ENCODE data around the gene DLL1.
A peak's percentile ranks its signal among the peaks of the same experiment; 100 is the strongest.

DLL1 gene

GRCh38 chr6:170250981-170251775, 39.7 kb downstream of the DLL1 start:
- WGBS (ENCODE audit: insufficient coverage), result 92% methylated on average over 21 of the region's 21 CpGs
- no peak overlapping the region for H3K27ac ChIP-seq (ENCODE audit: insufficient read depth in 1 of 2, low read depth in 1 of 2, low read length in 2 of 2, poor library complexity in 1 of 2, severe bottlenecking in 2 of 2)
- H3K4me3 ChIP-seq (ENCODE audit: control insufficient read depth in 1 of 7, extremely low read depth in 1 of 7, insufficient read depth in 4 of 7, low read depth in 2 of 7, low read length in 6 of 7), result no peak overlapping the region
- POLR2A ChIA-PET, result interaction anchor here (0.6 kb wide), 1 partner anchor 225 kb away, joined by 3 read pairs; no protein-coding TSS in a partner anchor
- no peaks in the 10 kb centered on the region for H3K36me3 ChIP-seq (ENCODE audit: control insufficient read depth in 4 of 4, insufficient read depth in 4 of 4, low read length in 3 of 4)
- peaks cover 0 to 10% (median 5%) of the 10 kb centered on the region in 5 experiments for H3K27me3 ChIP-seq (replicated peaks in 2 of 5; ENCODE audit: control insufficient read depth in 4 of 5, insufficient read depth in 5 of 5, low read length in 4 of 5)
- no peaks in the 10 kb centered on the region for H3K4me1 ChIP-seq (ENCODE audit: control extremely low read depth in 1 of 4, control insufficient read depth in 4 of 4, insufficient read depth in 4 of 4, low read length in 3 of 4)
- CTCF ChIA-PET, result interaction anchor here (1.2 to 1.8 kb wide), 3 partner anchors 12 to 19 kb away, joined by 3 to 6 read pairs (median 4); no protein-coding TSS in a partner anchor
- no peak for DNase-seq
- H3K9me3 ChIP-seq (ENCODE audit: control extremely low read depth in 1 of 5, control insufficient read depth in 4 of 5, insufficient read depth in 2 of 5, low read depth in 1 of 5, low read length in 4 of 5), result no peaks in the 10 kb centered on the region

- POLR2A ChIA-PET, result interaction anchor here (0.6 kb wide), 1 partner anchor 226 kb away, joined by 3 read pairs; no protein-coding TSS in a partner anchor
- WGBS (ENCODE audit: insufficient coverage), result 87% methylated on average over 10 of the region's 11 CpGs
- no peaks in the 10 kb centered on the region for H3K9me3 ChIP-seq (ENCODE audit: control extremely low read depth in 1 of 5, control insufficient read depth in 4 of 5, insufficient read depth in 2 of 5, low read depth in 1 of 5, low read length in 4 of 5)
- H3K4me1 ChIP-seq (ENCODE audit: control extremely low read depth in 1 of 4, control insufficient read depth in 4 of 4, insufficient read depth in 4 of 4, low read length in 3 of 4), result no peaks in the 10 kb centered on the region
- no peak overlapping the region for H3K4me3 ChIP-seq (ENCODE audit: control insufficient read depth in 1 of 7, extremely low read depth in 1 of 7, insufficient read depth in 4 of 7, low read depth in 2 of 7, low read length in 6 of 7)
- CTCF ChIA-PET, result no interaction called here
- H3K27ac ChIP-seq (ENCODE audit: insufficient read depth in 1 of 2, low read depth in 1 of 2, low read length in 2 of 2, poor library complexity in 1 of 2, severe bottlenecking in 2 of 2), result no peak overlapping the region
- no peaks in the 10 kb centered on the region for H3K36me3 ChIP-seq (ENCODE audit: control insufficient read depth in 4 of 4, insufficient read depth in 4 of 4, low read length in 3 of 4)
- peak in 2 of 3 donors; percentile 16 to 20 for DNase-seq
- peaks cover 0 to 13% (median 5%) of the 10 kb centered on the region in 5 experiments for H3K27me3 ChIP-seq (replicated peaks in 2 of 5; ENCODE audit: control insufficient read depth in 4 of 5, insufficient read depth in 5 of 5, low read length in 4 of 5)
These were observed 40.4 kb downstream of the DLL1 start for GRCh38 chr6:170250455-170250854.

- no peak for DNase-seq
- CTCF ChIA-PET, result no interaction called here
- whole genome bisulfite sequencing (ENCODE audit: insufficient coverage), result 97% methylated on average over 14 of the region's 15 CpGs
- no peak overlapping the region for H3K4me3 ChIP-seq (ENCODE audit: control insufficient read depth in 1 of 7, extremely low read depth in 1 of 7, insufficient read depth in 4 of 7, low read depth in 2 of 7, low read length in 6 of 7)
- POLR2A ChIA-PET, result interaction anchor here (0.5 kb wide), 1 partner anchor 200 kb away, joined by 5 read pairs; no protein-coding TSS in a partner anchor
- H3K9me3 ChIP-seq (ENCODE audit: control extremely low read depth in 1 of 5, control insufficient read depth in 4 of 5, insufficient read depth in 2 of 5, low read depth in 1 of 5, low read length in 4 of 5), result no peaks in the 10 kb centered on the region
- H3K4me1 ChIP-seq (ENCODE audit: control extremely low read depth in 1 of 4, control insufficient read depth in 4 of 4, insufficient read depth in 4 of 4, low read length in 3 of 4), result no peaks in the 10 kb centered on the region
- peaks cover 0 to 20% (median 5%) of the 10 kb centered on the region in 5 experiments for H3K27me3 ChIP-seq (replicated peaks in 2 of 5; ENCODE audit: control insufficient read depth in 4 of 5, insufficient read depth in 5 of 5, low read length in 4 of 5)
- no peak overlapping the region for H3K27ac ChIP-seq (ENCODE audit: insufficient read depth in 1 of 2, low read depth in 1 of 2, low read length in 2 of 2, poor library complexity in 1 of 2, severe bottlenecking in 2 of 2)
- no peaks in the 10 kb centered on the region for H3K36me3 ChIP-seq (ENCODE audit: control insufficient read depth in 4 of 4, insufficient read depth in 4 of 4, low read length in 3 of 4)
These were observed 41.1 kb downstream of the DLL1 start for GRCh38 chr6:170249817-170250216.

GRCh38 chr6:170248861-170249600, 41.8 kb downstream of the DLL1 start:
- Histone ChIP-seq H3K27me3 (replicated peaks in 2 of 5; ENCODE audit: control insufficient read depth in 4 of 5, insufficient read depth in 5 of 5, low read length in 4 of 5) (peaks cover 0 to 26% (median 5%) of the 10 kb centered on the region in 5 experiments), H3K4me3 (ENCODE audit: control insufficient read depth in 1 of 7, extremely low read depth in 1 of 7, insufficient read depth in 4 of 7, low read depth in 2 of 7, low read length in 6 of 7) (no peak overlapping the region), H3K36me3 (ENCODE audit: control insufficient read depth in 4 of 4, insufficient read depth in 4 of 4, low read length in 3 of 4) (no peaks in the 10 kb centered on the region), H3K9me3 (ENCODE audit: control extremely low read depth in 1 of 5, control insufficient read depth in 4 of 5, insufficient read depth in 2 of 5, low read depth in 1 of 5, low read length in 4 of 5) (no peaks in the 10 kb centered on the region), H3K27ac (ENCODE audit: insufficient read depth in 1 of 2, low read depth in 1 of 2, low read length in 2 of 2, poor library complexity in 1 of 2, severe bottlenecking in 2 of 2) (no peak overlapping the region), H3K4me1 (ENCODE audit: control extremely low read depth in 1 of 4, control insufficient read depth in 4 of 4, insufficient read depth in 4 of 4, low read length in 3 of 4) (no peaks in the 10 kb centered on the region)
- POLR2A ChIA-PET, result no interaction called here
- no peak for DNase-seq
- CTCF ChIA-PET, result no interaction called here
- WGBS (ENCODE audit: insufficient coverage), result 94% methylated on average over 18 of the region's 27 CpGs

- WGBS (ENCODE audit: insufficient coverage), result 86% methylated on average over 23 of the region's 34 CpGs
- POLR2A ChIA-PET, result no interaction called here
These were observed 42.6 kb downstream of the DLL1 start for GRCh38 chr6:170248111-170248805.

GRCh38 chr6:170247178-170247701, 43.6 kb downstream of the DLL1 start:
- H3K4me3 ChIP-seq (ENCODE audit: control insufficient read depth in 1 of 7, extremely low read depth in 1 of 7, insufficient read depth in 4 of 7, low read depth in 2 of 7, low read length in 6 of 7), result no peak overlapping the region
- H3K27ac ChIP-seq (ENCODE audit: insufficient read depth in 1 of 2, low read depth in 1 of 2, low read length in 2 of 2, poor library complexity in 1 of 2, severe bottlenecking in 2 of 2), result no peak overlapping the region
- peaks cover 0 to 26% (median 5%) of the 10 kb centered on the region in 5 experiments for H3K27me3 ChIP-seq (replicated peaks in 2 of 5; ENCODE audit: control insufficient read depth in 4 of 5, insufficient read depth in 5 of 5, low read length in 4 of 5)
- no peak for DNase-seq
- CTCF ChIA-PET, result no interaction called here
- no peaks in the 10 kb centered on the region for H3K4me1 ChIP-seq (ENCODE audit: control extremely low read depth in 1 of 4, control insufficient read depth in 4 of 4, insufficient read depth in 4 of 4, low read length in 3 of 4)
- no peaks in the 10 kb centered on the region for H3K9me3 ChIP-seq (ENCODE audit: control extremely low read depth in 1 of 5, control insufficient read depth in 4 of 5, insufficient read depth in 2 of 5, low read depth in 1 of 5, low read length in 4 of 5)
- WGBS (ENCODE audit: insufficient coverage), result 86% methylated on average over 17 of the region's 22 CpGs
- no peaks in the 10 kb centered on the region for H3K36me3 ChIP-seq (ENCODE audit: control insufficient read depth in 4 of 4, insufficient read depth in 4 of 4, low read length in 3 of 4)
- POLR2A ChIA-PET, result no interaction called here

More at GRCh38 chr6:170248111-170248805, 42.6 kb downstream of the DLL1 start:
- Histone ChIP-seq H3K27me3 (replicated peaks in 2 of 5; ENCODE audit: control insufficient read depth in 4 of 5, insufficient read depth in 5 of 5, low read length in 4 of 5) (peaks cover 0 to 26% (median 5%) of the 10 kb centered on the region in 5 experiments), H3K4me3 (ENCODE audit: control insufficient read depth in 1 of 7, extremely low read depth in 1 of 7, insufficient read depth in 4 of 7, low read depth in 2 of 7, low read length in 6 of 7) (no peak overlapping the region), H3K36me3 (ENCODE audit: control insufficient read depth in 4 of 4, insufficient read depth in 4 of 4, low read length in 3 of 4) (no peaks in the 10 kb centered on the region), H3K27ac (ENCODE audit: insufficient read depth in 1 of 2, low read depth in 1 of 2, low read length in 2 of 2, poor library complexity in 1 of 2, severe bottlenecking in 2 of 2) (no peak overlapping the region), H3K9me3 (ENCODE audit: control extremely low read depth in 1 of 5, control insufficient read depth in 4 of 5, insufficient read depth in 2 of 5, low read depth in 1 of 5, low read length in 4 of 5) (no peaks in the 10 kb centered on the region), H3K4me1 (ENCODE audit: control extremely low read depth in 1 of 4, control insufficient read depth in 4 of 4, insufficient read depth in 4 of 4, low read length in 3 of 4) (no peaks in the 10 kb centered on the region)
- CTCF ChIA-PET, result no interaction called here
- no peak for DNase-seq
